GM19193 (cell line): ENCODE data around the gene CNST.

ENCODE experiments used
- POLR2A ChIP-seq: IDR thresholded peaks from 4 replicates; pipeline ENCODE4 v1.6.1; 2011; ENCODE audit not compliant: insufficient read depth, insufficient read length; ENCODE audit errors: extremely low read depth

CNST gene

GRCh38 chr1:246695136-246695535, 128.9 kb downstream of the CNST start:
- TF ChIP-seq POLR2A, result no peak

DNA sequence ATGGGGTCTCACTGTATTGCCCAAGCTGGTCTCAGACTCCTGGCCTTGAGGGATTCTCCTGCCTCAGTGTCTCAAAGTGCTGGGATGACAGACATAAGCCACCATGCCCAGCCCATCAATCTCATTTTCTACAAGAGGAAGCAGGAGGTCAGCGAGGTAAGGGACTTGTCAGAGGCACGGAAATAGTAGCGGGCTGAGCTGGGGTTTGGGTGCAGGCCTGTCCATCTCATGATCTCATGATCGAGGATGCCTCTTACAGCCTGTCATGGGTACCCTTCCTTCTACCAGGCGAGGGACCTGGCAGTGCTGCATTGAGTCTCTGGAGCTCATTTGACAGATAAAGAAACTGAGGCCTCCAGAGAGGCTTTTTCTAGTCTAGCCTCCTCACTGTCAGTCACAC, 129.4 kb downstream of the CNST start:
- TF ChIP-seq POLR2A, result no peak

DNA sequence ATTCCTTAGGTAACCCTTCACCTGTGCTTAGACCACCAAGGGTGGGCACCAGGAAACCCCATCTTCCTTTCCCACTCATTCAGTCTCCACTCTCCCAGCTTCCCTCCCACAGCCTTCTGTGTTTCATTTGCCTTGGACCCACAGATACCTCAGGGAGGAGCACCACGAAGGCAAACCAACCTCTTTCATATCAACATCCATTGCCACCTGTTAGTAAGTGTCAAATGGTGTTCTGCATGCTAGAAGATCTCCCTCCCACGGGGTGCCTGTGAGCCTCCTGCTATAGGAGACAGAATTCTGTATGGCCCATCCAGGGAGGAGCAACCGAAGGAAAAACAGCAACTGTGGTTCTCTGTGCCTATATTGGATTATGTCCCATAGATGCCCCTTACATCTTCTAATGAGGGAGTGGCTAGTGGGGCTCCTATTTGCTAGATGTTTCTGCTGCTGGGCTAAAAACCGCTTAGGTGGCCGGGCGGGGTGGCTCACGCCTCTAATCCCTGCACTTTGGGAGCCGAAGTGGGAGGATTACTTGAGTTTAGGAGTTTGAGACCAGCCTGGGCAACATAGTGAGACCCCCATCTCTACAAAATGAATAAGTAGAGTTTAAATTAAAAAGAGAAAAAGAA, 132.3 kb downstream of the CNST start:
- no peak for TF ChIP-seq POLR2A

DNA sequence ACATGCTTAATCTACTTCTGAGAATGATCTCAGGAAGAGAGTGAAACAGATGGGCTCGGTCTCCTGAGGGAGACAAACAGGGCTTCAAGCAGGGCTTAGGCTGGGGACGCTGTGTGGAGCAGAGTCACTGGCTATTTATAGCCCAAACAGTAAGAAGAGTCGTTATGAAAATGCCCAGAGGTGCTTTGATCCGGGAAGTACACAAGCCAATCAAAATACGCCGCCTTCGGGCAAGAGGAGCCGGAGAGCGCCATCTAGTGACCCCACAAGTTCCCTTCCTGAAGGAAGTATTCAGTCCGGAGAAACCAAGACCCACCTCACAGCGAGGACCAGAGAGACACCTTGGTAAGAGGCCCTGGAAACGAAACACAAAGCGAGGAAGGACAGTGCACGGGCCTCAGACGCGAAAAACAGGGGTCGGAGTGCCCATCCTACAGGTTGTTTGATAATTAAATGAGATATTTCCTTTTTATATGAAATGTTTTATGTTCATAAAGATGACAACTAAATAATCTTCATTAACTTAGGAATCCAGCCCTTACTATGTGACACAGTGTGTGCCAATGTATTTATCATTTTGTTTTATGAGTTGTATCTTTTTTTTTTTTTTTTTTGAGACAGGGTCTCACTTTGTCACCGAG, 133.0 kb downstream of the CNST start:
- no peak for TF ChIP-seq POLR2A

GRCh38 chr1:246703581-246703980, 137.3 kb downstream of the CNST start:
- TF ChIP-seq POLR2A, result no peak

- no peak for TF ChIP-seq POLR2A
These were observed 139.1 kb downstream of the CNST start for GRCh38 chr1:246705368-246705767.

DNA sequence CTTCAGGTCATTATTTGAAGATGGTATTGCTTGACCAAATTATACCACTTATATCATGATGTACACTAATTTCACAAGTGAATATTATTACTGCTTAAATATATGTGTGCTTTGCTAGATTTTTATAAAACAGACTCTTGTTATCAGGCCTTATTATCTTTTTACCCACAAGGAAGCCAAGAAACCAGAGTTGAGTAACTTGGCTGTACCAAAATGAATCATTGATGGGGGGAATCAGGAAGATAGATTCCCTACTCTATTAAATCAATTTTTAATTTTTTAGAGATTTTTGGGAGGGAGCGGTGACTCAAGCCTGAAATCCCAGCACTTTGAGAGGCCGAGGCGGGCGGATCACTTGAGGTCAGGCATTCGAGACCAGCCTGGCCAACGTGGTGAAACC, 141.9 kb downstream of the CNST start:
- TF ChIP-seq POLR2A, result no peak

DNA sequence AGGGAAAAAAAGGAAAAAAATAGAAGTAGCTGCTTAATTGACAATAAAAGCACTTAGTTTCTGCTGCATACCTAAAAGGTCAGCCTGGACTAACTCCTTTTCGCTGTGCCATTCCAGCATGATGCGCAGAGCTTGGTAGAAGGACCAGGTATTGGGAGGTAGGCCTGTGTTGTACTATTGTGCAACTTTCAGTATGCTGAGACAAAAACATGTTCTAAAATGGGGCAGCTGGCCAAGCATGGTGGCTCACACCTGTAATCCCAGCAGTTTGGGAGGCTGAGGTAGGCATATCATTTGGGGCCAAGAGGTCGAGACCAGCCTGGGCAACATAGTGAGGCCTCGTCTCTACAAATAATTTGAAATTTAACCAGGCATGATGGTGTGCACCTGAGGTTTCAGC, 142.9 kb downstream of the CNST start:
- no peak for TF ChIP-seq POLR2A

DNA sequence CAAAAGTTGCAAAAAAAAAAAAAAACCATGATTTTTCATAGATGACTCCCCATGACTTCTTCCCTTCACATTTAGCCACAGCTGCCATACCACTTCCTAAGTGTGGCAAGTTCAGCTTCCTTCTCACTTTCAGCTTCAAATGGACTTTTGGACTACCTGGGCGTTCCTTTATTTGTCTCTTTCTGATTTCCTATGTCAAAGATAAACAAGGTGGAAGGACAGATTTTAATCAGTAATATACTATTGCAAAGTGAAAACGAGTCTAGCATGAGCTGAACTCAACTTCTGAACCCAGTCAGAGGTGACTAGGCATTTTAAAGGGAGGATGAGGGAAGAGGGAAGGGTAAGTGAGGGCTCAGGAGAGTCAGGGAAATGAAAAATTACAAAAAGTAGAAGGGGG, 143.6 kb downstream of the CNST start:
- no peak for TF ChIP-seq POLR2A

DNA sequence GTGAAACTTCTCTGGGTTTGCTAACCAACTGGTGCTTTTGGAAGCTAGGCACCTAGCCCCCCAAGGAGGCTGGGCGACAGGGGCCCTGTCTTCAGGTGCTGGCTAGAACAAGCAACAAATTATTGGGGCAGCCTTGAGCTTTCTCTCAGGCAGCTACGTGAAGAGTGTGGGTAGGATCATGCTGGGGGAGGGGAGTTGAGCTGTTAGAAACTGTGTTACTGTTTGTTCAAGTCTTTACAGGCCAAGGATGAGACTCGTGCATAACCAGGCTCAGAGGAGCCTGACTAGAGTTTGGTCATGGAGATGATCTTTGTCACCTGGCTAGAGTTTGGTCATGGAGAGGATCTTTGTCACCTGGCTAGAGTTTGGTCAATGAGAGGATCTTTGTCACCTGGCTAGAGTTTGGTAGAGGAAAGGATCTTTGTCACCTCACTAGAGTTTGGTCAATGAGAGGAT, 145.3 kb downstream of the CNST start:
- TF ChIP-seq POLR2A, result no peak
